22Rv1 (cell line): ENCODE measurements around the gene TATDN3.
"Not testable (repeated sequence)": the region's sequence is repeated elsewhere in the genome, so short reads cannot be mapped to it uniquely, and the experiment has no call there.

Source experiments
- ZFX ChIP-seq: fragments of 450-650 bp; IDR thresholded peaks from 2 replicates; pipeline ENCODE4 v1.6.1; 2017; ENCODE audit warnings: antibody characterized with exemption, borderline replicate concordance
- TF ChIP-seq, protein P1 (sequence below): fragments of 450-650 bp; IDR thresholded peaks from 2 replicates; pipeline ENCODE4 v1.5.1; 2017; ENCODE audit warnings: mild to moderate bottlenecking

DNA sequence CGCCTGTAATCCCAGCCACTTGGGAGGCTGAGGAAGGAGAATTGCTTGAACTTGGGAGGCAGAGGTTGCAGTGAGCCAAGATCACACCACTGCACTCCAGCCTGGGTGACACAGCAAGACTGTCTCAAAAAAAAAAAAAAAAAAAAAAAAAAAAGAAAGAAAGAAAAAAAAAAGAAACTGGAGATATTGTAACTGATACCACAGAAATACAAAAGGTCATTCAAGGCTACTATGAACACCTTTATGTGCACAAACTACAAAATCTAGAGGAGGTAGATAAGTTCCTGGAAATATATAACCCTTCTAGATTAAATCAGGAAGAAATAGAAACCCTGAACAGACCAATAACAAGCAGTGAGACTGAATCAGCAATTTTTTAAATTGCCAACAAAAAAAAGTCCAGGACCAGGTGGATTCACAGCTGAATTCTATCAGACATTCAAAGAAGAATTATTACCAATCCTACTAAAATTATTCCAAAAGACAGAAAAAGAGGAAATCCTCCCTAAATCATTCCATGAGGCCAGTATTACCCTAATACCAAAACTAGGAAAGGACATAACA lies 26.9 kb upstream of the TATDN3 start:
- TF ChIP-seq, protein P1, sequence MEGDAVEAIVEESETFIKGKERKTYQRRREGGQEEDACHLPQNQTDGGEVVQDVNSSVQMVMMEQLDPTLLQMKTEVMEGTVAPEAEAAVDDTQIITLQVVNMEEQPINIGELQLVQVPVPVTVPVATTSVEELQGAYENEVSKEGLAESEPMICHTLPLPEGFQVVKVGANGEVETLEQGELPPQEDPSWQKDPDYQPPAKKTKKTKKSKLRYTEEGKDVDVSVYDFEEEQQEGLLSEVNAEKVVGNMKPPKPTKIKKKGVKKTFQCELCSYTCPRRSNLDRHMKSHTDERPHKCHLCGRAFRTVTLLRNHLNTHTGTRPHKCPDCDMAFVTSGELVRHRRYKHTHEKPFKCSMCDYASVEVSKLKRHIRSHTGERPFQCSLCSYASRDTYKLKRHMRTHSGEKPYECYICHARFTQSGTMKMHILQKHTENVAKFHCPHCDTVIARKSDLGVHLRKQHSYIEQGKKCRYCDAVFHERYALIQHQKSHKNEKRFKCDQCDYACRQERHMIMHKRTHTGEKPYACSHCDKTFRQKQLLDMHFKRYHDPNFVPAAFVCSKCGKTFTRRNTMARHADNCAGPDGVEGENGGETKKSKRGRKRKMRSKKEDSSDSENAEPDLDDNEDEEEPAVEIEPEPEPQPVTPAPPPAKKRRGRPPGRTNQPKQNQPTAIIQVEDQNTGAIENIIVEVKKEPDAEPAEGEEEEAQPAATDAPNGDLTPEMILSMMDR: not testable (repeated sequence)
- not testable (repeated sequence) for TF ChIP-seq ZFX
